ENCODE results near the gene GAST.
"Not testable (repeated sequence)": the region's sequence is repeated elsewhere in the genome, so short reads cannot be mapped to it uniquely, and the experiment has no call there.

Gene GAST

GRCh38 chr17:41711669-41712400 is at the start of gene GAST:
TSS of gene GAST (plus strand) at chr17:41712331. CDS start at chr17:41715437, 3,106 bp downstream.
- no peak for FAIRE-seq

- no peak for FAIRE-seq
Measured at GRCh38 chr17:41663451-41664171, 48.5 kb upstream of the GAST start.

- no peak for FAIRE-seq
Measured at GRCh38 chr17:41664172-41664457, 48.0 kb upstream of the GAST start.

- FAIRE-seq, result no peak
Measured at GRCh38 chr17:41664587-41665565, 47.3 kb upstream of the GAST start.

- FAIRE-seq, result no peak
Measured at GRCh38 chr17:41665566-41666236, 46.4 kb upstream of the GAST start.

GRCh38 chr17:41666237-41666641 is 45.9 kb upstream of the GAST start:
- FAIRE-seq, result no peak

GRCh38 chr17:41666708-41667279 is 45.3 kb upstream of the GAST start:
- FAIRE-seq, result no peak

- no peak for FAIRE-seq
Measured at GRCh38 chr17:41667280-41668041, 44.7 kb upstream of the GAST start.

- no peak for FAIRE-seq
Measured at GRCh38 chr17:41672153-41672552, 40.0 kb upstream of the GAST start.

GRCh38 chr17:41675157-41676057 is 36.7 kb upstream of the GAST start:
- FAIRE-seq, result not testable (repeated sequence)

- no peak for FAIRE-seq
Measured at GRCh38 chr17:41676058-41676419, 36.1 kb upstream of the GAST start.

- no peak for FAIRE-seq
Measured at GRCh38 chr17:41678411-41678906, 33.7 kb upstream of the GAST start.

GRCh38 chr17:41678907-41679739 is 33.0 kb upstream of the GAST start:
- no peak for FAIRE-seq

GRCh38 chr17:41679740-41680425 is 32.2 kb upstream of the GAST start:
- FAIRE-seq, result no peak

- no peak for FAIRE-seq
Measured at GRCh38 chr17:41680426-41681040, 31.6 kb upstream of the GAST start.

- FAIRE-seq, result no peak
Measured at GRCh38 chr17:41681776-41682175, 30.4 kb upstream of the GAST start.

GRCh38 chr17:41682631-41683030 is 29.5 kb upstream of the GAST start:
- FAIRE-seq, result no peak

- no peak for FAIRE-seq
Measured at GRCh38 chr17:41683441-41684007, 28.6 kb upstream of the GAST start.
